ENCODE measurements around the gene SNRPD1.

DNA sequence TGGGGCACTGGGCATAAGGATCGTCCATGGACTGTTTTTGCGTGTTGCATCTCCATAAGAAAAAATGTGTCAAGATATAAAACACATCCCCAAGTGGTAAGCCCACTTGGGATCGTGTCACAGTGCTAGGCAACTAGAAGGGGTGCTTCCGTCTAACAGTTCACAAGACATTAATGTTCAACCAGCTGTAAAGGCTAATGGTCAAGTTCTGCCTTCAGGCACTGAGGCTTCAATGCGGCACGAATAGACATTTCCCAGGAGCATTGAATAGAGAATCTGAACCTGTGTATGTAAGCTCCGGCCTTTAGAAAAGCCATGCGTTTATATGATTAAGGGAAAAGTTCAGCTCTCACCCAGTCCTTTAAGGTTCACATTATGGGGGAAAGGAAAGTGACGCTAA, 50.5 kb downstream of the SNRPD1 start:
- TF ChIP-seq, protein P1, sequence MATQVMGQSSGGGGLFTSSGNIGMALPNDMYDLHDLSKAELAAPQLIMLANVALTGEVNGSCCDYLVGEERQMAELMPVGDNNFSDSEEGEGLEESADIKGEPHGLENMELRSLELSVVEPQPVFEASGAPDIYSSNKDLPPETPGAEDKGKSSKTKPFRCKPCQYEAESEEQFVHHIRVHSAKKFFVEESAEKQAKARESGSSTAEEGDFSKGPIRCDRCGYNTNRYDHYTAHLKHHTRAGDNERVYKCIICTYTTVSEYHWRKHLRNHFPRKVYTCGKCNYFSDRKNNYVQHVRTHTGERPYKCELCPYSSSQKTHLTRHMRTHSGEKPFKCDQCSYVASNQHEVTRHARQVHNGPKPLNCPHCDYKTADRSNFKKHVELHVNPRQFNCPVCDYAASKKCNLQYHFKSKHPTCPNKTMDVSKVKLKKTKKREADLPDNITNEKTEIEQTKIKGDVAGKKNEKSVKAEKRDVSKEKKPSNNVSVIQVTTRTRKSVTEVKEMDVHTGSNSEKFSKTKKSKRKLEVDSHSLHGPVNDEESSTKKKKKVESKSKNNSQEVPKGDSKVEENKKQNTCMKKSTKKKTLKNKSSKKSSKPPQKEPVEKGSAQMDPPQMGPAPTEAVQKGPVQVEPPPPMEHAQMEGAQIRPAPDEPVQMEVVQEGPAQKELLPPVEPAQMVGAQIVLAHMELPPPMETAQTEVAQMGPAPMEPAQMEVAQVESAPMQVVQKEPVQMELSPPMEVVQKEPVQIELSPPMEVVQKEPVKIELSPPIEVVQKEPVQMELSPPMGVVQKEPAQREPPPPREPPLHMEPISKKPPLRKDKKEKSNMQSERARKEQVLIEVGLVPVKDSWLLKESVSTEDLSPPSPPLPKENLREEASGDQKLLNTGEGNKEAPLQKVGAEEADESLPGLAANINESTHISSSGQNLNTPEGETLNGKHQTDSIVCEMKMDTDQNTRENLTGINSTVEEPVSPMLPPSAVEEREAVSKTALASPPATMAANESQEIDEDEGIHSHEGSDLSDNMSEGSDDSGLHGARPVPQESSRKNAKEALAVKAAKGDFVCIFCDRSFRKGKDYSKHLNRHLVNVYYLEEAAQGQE (IDR thresholded peaks at IDR 0.05; ENCODE audit: borderline replicate concordance) = no peak
- TF ChIP-seq, protein P1 (CRISPR knock-in tag; IDR thresholded peaks at IDR 0.05; ENCODE audit: low read depth) = no peak
- no peak for TF ChIP-seq YY1 (IDR thresholded peaks at IDR 0.05; ENCODE audit: borderline replicate concordance in 1 of 3, control insufficient read depth in 1 of 3, extremely low read depth in 1 of 3, insufficient read depth in 3 of 3, insufficient read length in 1 of 3, insufficient replicate concordance in 2 of 3, low read depth in 1 of 3, low read length in 2 of 3)
- TF ChIP-seq EZH2 (IDR thresholded peaks at IDR 0.05; ENCODE audit: borderline replicate concordance, low read depth, low read length) = no peak
- TF ChIP-seq, protein P2, sequence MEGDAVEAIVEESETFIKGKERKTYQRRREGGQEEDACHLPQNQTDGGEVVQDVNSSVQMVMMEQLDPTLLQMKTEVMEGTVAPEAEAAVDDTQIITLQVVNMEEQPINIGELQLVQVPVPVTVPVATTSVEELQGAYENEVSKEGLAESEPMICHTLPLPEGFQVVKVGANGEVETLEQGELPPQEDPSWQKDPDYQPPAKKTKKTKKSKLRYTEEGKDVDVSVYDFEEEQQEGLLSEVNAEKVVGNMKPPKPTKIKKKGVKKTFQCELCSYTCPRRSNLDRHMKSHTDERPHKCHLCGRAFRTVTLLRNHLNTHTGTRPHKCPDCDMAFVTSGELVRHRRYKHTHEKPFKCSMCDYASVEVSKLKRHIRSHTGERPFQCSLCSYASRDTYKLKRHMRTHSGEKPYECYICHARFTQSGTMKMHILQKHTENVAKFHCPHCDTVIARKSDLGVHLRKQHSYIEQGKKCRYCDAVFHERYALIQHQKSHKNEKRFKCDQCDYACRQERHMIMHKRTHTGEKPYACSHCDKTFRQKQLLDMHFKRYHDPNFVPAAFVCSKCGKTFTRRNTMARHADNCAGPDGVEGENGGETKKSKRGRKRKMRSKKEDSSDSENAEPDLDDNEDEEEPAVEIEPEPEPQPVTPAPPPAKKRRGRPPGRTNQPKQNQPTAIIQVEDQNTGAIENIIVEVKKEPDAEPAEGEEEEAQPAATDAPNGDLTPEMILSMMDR (IDR thresholded peaks at IDR 0.05 in 2 of 3, conservative IDR thresholded peaks at IDR 0.05 in 1 of 3; ENCODE audit: insufficient read depth in 2 of 3, low read depth in 1 of 3, low read length in 3 of 3) = no peak
- TF ChIP-seq MYNN (IDR thresholded peaks at IDR 0.05) = no peak
- TF ChIP-seq MYNN (CRISPR knock-in tag; IDR thresholded peaks at IDR 0.05) = no peak
- TF ChIP-seq PTBP1 (IDR thresholded peaks at IDR 0.05; ENCODE audit: low read depth, low read length) = no peak

Data from K562 (cell line).